Ishikawa (cell line): ENCODE data around the gene EGFLAM.

ENCODE experiments used
- CEBPB ChIP-seq: IDR thresholded peaks from 2 replicates; pipeline ENCODE4 v1.6.1; 2012
- CREB1 ChIP-seq: IDR thresholded peaks from 2 replicates; pipeline ENCODE4 v1.6.1; 2012; ENCODE audit warnings: low read depth
- EGR1 ChIP-seq: IDR thresholded peaks from 2 replicates; pipeline ENCODE4 v1.6.1; 2012
- EP300 ChIP-seq: IDR thresholded peaks from 2 replicates; pipeline ENCODE4 v1.6.1; 2012; ENCODE audit warnings: borderline replicate concordance
- FOXM1 ChIP-seq: IDR thresholded peaks from 2 replicates; pipeline ENCODE4 v1.6.1; 2012; ENCODE audit warnings: low read depth, borderline replicate concordance
- MAX ChIP-seq: IDR thresholded peaks from 2 replicates; pipeline ENCODE4 v1.6.1; 2012
- NFIC ChIP-seq: IDR thresholded peaks from 2 replicates; pipeline ENCODE4 v1.6.1; 2012
- RAD21 ChIP-seq: IDR thresholded peaks from 2 replicates; pipeline ENCODE4 v1.6.1; 2012; ENCODE audit warnings: low read depth
- REST ChIP-seq: IDR thresholded peaks from 2 replicates; pipeline ENCODE4 v1.6.1; 2012; ENCODE audit warnings: low read depth, mild to moderate bottlenecking
- TAF1 ChIP-seq: IDR thresholded peaks from 2 replicates; pipeline ENCODE4 v1.6.1; 2012; ENCODE audit warnings: low read depth, mild to moderate bottlenecking
- TCF12 ChIP-seq: IDR thresholded peaks from 2 replicates; pipeline ENCODE4 v1.6.1; 2012; ENCODE audit warnings: low read depth
- TEAD4 ChIP-seq: IDR thresholded peaks from 2 replicates; pipeline ENCODE4 v1.6.1; 2012
- YY1 ChIP-seq: IDR thresholded peaks from 2 replicates; pipeline ENCODE4 v1.6.1; 2012; ENCODE audit warnings: low read depth
- ZBTB7A ChIP-seq: IDR thresholded peaks from 2 replicates; pipeline ENCODE4 v1.6.1; 2012; ENCODE audit warnings: low read depth
- TF ChIP-seq, protein P1 (sequence below): IDR thresholded peaks from 2 replicates; pipeline ENCODE4 v1.6.1; 2012

Gene EGFLAM

DNA sequence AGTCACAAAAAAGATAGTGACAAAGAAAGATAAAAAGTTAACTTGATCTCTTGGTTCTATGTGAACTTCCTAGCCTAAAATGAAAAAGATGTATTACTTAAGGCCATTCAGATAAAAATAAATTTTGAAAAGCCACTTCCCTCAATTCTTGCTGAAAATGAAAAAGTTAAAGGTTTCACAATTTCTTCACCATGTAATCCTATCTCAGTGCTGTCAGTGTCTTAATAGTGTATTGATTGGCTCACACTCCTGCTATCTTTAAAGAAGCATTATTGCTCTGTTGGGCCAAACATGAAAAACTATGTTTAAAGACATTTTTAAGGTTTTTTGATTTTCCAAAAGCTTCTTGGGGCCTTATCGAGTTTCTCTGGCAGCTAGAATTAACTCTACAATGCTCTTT, 18.1 kb upstream of the EGFLAM start:
- no peak for TF ChIP-seq TAF1
- no peak for TF ChIP-seq NFIC
- no peak for TF ChIP-seq CEBPB

DNA sequence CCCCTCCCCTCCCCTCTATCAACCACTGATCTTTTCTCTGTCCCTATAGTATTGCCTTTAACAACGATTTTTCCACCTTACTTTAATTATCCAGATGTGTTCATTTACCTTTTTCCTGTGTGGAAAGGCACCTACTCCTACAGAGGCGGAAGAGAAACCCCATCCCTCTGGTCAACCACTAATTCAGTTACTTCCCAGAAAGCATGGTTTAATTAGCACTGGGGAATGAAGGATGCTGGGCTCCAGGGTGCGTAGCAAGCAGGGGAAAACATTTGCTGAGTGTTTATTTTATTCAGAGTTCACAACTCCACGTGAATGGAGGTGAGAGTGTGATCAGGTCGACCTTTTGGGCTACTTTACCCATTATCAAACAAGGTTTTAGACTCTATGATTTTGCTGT, 16.7 kb upstream of the EGFLAM start:
- TF ChIP-seq YY1 (no peak), REST (no peak), RAD21 (no peak), TEAD4 (no peak), EP300 (no peak), CREB1 (no peak), MAX (no peak), NFIC (no peak), ZBTB7A (no peak), FOXM1 (no peak), EGR1 (no peak), TCF12 (no peak), CEBPB (no peak), TAF1 (no peak)
- TF ChIP-seq, protein P1, sequence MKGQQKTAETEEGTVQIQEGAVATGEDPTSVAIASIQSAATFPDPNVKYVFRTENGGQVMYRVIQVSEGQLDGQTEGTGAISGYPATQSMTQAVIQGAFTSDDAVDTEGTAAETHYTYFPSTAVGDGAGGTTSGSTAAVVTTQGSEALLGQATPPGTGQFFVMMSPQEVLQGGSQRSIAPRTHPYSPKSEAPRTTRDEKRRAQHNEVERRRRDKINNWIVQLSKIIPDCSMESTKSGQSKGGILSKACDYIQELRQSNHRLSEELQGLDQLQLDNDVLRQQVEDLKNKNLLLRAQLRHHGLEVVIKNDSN, result no peak

- no peak for TF ChIP-seq TCF12
- no peak for TF ChIP-seq TEAD4
- no peak for TF ChIP-seq FOXM1
- no peak for TF ChIP-seq NFIC
- TF ChIP-seq CEBPB, result no peak
- no peak for TF ChIP-seq CREB1
- TF ChIP-seq YY1, result no peak
- TF ChIP-seq MAX, result no peak
- TF ChIP-seq RAD21, result no peak
- TF ChIP-seq EGR1, result no peak
- no peak for TF ChIP-seq ZBTB7A
- TF ChIP-seq TAF1, result no peak
- TF ChIP-seq, protein P1, result no peak
These were observed 13.1 kb upstream of the EGFLAM start for GRCh38 chr5:38245307-38245706.

- TF ChIP-seq ZBTB7A (no peak), TAF1 (no peak), MAX (no peak), YY1 (no peak), CEBPB (no peak), NFIC (no peak), CREB1 (no peak), REST (no peak), FOXM1 (no peak), EGR1 (no peak), TCF12 (no peak), EP300 (no peak), RAD21 (no peak), TEAD4 (no peak)
- TF ChIP-seq, protein P1, result no peak
These were observed 9.1 kb upstream of the EGFLAM start for GRCh38 chr5:38249301-38249700.

DNA sequence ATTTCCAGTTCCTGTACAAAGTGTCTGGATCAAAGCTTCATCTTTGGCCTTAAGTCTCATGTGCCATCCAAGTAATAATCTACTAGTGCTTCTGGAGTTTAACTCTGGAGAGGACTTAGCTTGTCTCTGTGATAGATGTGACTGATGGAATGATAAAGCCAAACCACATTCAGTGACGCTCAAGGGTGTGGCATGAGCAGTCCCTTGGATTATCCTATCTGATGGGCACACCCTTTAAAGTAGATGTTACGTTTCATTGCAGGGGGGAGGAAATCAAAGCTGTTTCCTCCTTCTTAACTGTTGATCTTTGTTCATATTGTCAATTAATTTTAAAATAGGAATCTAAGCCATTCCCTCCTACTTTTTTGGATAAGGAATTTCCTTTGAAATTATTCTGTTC, 8.5 kb upstream of the EGFLAM start:
- TF ChIP-seq TAF1 (no peak), FOXM1 (no peak), TEAD4 (no peak), EP300 (no peak), RAD21 (no peak), CEBPB (no peak), ZBTB7A (no peak), CREB1 (no peak), EGR1 (no peak), NFIC (no peak), MAX (no peak), REST (no peak), TCF12 (no peak), YY1 (no peak)
- TF ChIP-seq, protein P1, result no peak
